ENCODE data around the gene CAMSAP3. TPM values are rescaled to one million over a fixed set of nuclear protein-coding genes. Genes with fewer than 3 reads are reported as not detected.

CAMSAP3 gene
- total RNA-seq, 3 donors from 2014 or later (not counting 1 experiment from before 2014, with no cell fraction given), result 0.24 to 0.34 TPM; not detected in 1

DNA sequence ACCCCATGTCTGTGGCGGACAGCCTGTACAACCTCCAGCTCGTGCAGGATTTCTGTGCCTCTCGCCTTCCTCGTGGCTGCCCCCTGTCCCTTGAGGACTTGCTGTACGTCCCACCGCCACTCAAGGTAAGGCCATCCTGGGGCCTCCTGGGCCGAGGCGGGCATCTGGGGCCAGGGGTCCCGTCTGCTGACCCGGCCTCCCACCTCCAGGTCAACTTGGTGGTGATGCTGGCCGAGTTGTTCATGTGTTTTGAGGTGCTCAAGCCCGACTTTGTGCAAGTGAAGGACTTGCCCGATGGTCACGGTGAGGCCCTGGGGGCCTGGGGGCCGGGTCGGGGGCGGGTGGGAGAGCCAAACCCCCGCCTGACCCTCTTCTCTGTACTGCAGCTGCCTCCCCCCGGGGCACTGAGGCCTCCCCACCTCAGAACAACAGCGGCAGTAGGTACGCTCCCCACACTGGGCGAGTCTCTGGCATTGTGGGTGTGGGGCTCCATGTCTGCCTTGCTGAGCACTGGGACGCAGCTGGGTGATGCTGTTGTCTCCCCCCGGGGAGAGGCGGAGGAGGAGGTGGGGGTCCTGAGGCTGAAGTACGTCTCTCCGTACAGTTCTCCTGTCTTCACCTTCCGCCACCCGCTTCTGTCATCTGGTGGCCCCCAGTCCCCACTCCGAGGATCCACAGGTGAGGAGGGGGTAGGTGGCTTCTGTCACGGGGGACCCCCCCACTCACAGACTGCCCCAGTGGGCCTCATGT is 15.0 kb downstream of the CAMSAP3 start:
- no peak for DNase-seq
- H3K36me3 ChIP-seq (ENCODE audit: control insufficient read depth, insufficient read depth, low read length), result no peaks in the 10 kb centered on the region
- Mint-ChIP-seq H3K4me1 (peaks cover 0 to 3% of the 10 kb centered on the region in 2 donors), H3K27me3 (ENCODE audit: low read depth in 2 of 2) (peaks cover 0 to 3% of the 10 kb centered on the region in 2 donors), H3K36me3 (no peaks in the 10 kb centered on the region), H3K4me3 (no peak overlapping the region), H3K9me3 (peaks cover 0 to under 1% of the 10 kb centered on the region in 2 donors), H3K27ac (no peak overlapping the region)
- peaks cover 2% of the 10 kb centered on the region for H3K9me3 ChIP-seq (ENCODE audit: control insufficient read depth, insufficient read depth, low read length)
- ATAC-seq, result no peak
- 86% methylated on average over 29 of the region's 31 CpGs for WGBS (ENCODE audit: insufficient coverage)
- no peaks in the 10 kb centered on the region for H3K4me1 ChIP-seq (ENCODE audit: control insufficient read depth, insufficient read depth, low read length)
- H3K4me3 ChIP-seq (ENCODE audit: low read length), result no peak overlapping the region
- H3K27ac ChIP-seq (ENCODE audit: low read length), result no peak overlapping the region
- intact Hi-C loops (cut with micrococcal nuclease), result no loop called here
- TF ChIP-seq, protein P1, sequence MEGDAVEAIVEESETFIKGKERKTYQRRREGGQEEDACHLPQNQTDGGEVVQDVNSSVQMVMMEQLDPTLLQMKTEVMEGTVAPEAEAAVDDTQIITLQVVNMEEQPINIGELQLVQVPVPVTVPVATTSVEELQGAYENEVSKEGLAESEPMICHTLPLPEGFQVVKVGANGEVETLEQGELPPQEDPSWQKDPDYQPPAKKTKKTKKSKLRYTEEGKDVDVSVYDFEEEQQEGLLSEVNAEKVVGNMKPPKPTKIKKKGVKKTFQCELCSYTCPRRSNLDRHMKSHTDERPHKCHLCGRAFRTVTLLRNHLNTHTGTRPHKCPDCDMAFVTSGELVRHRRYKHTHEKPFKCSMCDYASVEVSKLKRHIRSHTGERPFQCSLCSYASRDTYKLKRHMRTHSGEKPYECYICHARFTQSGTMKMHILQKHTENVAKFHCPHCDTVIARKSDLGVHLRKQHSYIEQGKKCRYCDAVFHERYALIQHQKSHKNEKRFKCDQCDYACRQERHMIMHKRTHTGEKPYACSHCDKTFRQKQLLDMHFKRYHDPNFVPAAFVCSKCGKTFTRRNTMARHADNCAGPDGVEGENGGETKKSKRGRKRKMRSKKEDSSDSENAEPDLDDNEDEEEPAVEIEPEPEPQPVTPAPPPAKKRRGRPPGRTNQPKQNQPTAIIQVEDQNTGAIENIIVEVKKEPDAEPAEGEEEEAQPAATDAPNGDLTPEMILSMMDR (IDR thresholded peaks at IDR 0.05), result no peak
- no peaks in the 10 kb centered on the region for H3K27me3 ChIP-seq (ENCODE audit: control insufficient read depth, insufficient read depth, low read length)

DNA sequence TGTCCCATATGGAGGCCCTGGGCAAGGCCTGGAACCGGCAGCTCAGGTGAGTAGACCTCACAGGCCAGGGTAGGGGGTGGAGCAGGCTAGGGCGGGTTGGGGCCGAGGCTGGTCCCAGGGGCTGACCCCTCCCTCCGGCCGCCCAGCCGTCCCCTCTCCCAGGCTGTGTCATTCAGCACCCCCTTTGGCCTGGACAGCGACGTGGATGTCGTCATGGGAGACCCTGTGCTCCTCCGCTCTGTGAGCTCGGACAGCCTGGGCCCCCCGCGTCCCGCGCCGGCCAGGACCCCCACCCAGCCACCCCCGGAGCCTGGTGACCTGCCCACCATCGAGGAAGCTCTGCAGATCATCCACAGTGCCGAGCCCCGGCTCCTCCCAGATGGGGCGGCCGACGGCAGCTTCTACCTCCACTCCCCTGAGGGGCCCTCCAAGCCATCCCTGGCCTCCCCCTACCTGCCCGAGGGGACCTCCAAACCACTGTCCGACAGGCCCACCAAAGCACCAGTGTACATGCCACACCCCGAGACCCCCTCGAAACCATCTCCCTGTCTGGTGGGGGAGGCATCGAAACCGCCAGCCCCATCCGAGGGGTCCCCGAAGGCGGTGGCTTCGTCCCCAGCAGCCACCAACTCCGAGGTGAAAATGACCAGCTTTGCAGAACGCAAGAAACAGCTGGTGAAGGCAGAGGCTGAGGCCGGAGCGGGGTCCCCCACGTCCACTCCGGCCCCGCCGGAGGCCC is 16.0 kb downstream of the CAMSAP3 start:
- H3K4me1 Mint-ChIP-seq, result no peaks in the 10 kb centered on the region
- DNase-seq (no peak), ATAC-seq (no peak)
- H3K9me3 Mint-ChIP-seq, result no peaks in the 10 kb centered on the region
- no peaks in the 10 kb centered on the region for H3K9me3 ChIP-seq (ENCODE audit: control insufficient read depth, insufficient read depth, low read length)
- no peak overlapping the region for H3K4me3 Mint-ChIP-seq
- H3K4me3 ChIP-seq (ENCODE audit: low read length), result no peak overlapping the region
- no peaks in the 10 kb centered on the region for H3K36me3 ChIP-seq (ENCODE audit: control insufficient read depth, insufficient read depth, low read length)
- no peak overlapping the region for H3K27ac ChIP-seq (ENCODE audit: low read length)
- no peaks in the 10 kb centered on the region for H3K27me3 Mint-ChIP-seq (ENCODE audit: low read depth in 2 of 2)
- no peaks in the 10 kb centered on the region for H3K4me1 ChIP-seq (ENCODE audit: control insufficient read depth, insufficient read depth, low read length)
- TF ChIP-seq, protein P1 (IDR thresholded peaks at IDR 0.05), result no peak
- intact Hi-C loops (cut with micrococcal nuclease), result no loop called here
- no peaks in the 10 kb centered on the region for H3K36me3 Mint-ChIP-seq
- H3K27ac Mint-ChIP-seq, result no peak overlapping the region
- no peaks in the 10 kb centered on the region for H3K27me3 ChIP-seq (ENCODE audit: control insufficient read depth, insufficient read depth, low read length)
- 93% methylated on average over 41 of the region's 41 CpGs for WGBS (ENCODE audit: insufficient coverage)

DNA sequence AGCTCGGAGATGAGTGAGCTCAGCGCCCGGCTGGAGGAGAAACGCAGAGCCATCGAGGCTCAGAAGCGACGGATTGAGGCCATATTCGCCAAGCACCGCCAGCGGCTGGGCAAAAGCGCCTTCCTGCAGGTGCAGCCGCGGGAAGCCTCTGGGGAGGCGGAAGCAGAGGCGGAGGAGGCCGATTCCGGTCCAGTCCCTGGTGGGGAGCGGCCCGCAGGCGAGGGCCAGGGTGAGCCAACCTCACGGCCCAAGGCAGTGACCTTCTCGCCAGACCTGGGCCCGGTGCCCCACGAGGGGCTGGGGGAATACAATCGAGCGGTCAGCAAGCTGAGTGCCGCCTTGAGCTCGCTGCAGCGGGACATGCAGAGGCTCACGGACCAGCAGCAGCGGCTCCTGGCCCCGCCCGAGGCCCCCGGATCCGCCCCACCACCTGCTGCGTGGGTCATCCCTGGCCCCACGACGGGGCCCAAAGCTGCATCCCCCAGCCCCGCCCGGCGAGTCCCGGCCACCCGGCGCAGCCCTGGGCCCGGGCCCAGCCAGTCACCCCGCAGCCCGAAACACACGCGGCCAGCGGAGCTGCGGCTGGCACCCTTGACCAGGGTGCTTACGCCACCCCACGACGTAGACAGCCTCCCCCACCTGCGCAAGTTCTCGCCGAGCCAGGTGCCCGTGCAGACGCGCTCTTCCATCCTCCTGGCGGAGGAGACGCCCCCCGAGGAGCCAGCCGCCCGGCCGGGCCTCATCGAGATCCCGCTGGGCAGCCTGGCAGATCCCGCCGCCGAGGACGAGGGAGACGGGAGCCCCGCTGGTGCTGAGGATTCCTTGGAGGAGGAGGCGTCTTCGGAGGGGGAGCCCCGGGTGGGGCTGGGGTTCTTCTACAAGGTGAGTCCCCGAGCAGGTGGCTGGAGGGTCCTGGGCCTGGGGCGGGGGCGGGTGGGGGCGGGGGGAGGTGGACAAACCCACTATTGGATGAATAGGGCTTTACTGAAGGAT is 16.9 kb downstream of the CAMSAP3 start:
- Mint-ChIP-seq H3K4me3 (no peak overlapping the region), H3K36me3 (no peaks in the 10 kb centered on the region), H3K27ac (no peak overlapping the region), H3K27me3 (ENCODE audit: low read depth in 2 of 2) (no peaks in the 10 kb centered on the region), H3K4me1 (no peaks in the 10 kb centered on the region), H3K9me3 (no peaks in the 10 kb centered on the region)
- Histone ChIP-seq H3K4me1 (ENCODE audit: control insufficient read depth, insufficient read depth, low read length) (no peaks in the 10 kb centered on the region), H3K27ac (ENCODE audit: low read length) (no peak overlapping the region), H3K4me3 (ENCODE audit: low read length) (no peak overlapping the region), H3K27me3 (ENCODE audit: control insufficient read depth, insufficient read depth, low read length) (no peaks in the 10 kb centered on the region), H3K9me3 (ENCODE audit: control insufficient read depth, insufficient read depth, low read length) (no peaks in the 10 kb centered on the region), H3K36me3 (ENCODE audit: control insufficient read depth, insufficient read depth, low read length) (no peaks in the 10 kb centered on the region)
- 95% methylated on average over 77 of the region's 81 CpGs for WGBS (ENCODE audit: insufficient coverage)
- DNase-seq, result no peak
- intact Hi-C loops (cut with micrococcal nuclease), result no loop called here
- ATAC-seq, result no peak
- TF ChIP-seq, protein P1 (IDR thresholded peaks at IDR 0.05), result no peak
